IPS DF 6.9 (cell line): Measurements from ENCODE around the gene KRT83.
"Not testable (repeated sequence)": the region's sequence is repeated elsewhere in the genome, so short reads cannot be mapped to it uniquely, and the experiment has no call there.

Experiments used
- DNase-seq: peaks from one replicate; pipeline ENCODE4 v3.0.0-alpha.2; 2013; ENCODE audit warnings: low read depth, low spot score
- H3K27ac ChIP-seq: one replicate; pipeline ENCODE4 v1.5.1; 2013; ENCODE audit warnings: low read length, control low read depth
- H3K27me3 ChIP-seq: 2 replicates; pipeline ENCODE4 v1.6.1; 2013; ENCODE audit warnings: mild to moderate bottlenecking, low read length; ENCODE audit not compliant: control insufficient read depth, insufficient read depth
- H3K36me3 ChIP-seq: 2 replicates; pipeline ENCODE4 v1.6.1; 2013; ENCODE audit warnings: low read length; ENCODE audit not compliant: control insufficient read depth, insufficient read depth
- H3K4me1 ChIP-seq: 2 replicates; pipeline ENCODE4 v1.6.1; 2013; ENCODE audit warnings: low read length; ENCODE audit not compliant: control insufficient read depth, insufficient read depth
- H3K4me3 ChIP-seq: 2 replicates; pipeline ENCODE4 v1.5.1; 2013; ENCODE audit warnings: mild to moderate bottlenecking, low read length
- H3K9me3 ChIP-seq: 2 replicates; pipeline ENCODE4 v1.6.1; 2013; ENCODE audit warnings: low read length, inconsistent platforms; ENCODE audit not compliant: control insufficient read depth, insufficient read depth
- WGBS: extraction: QIAGEN DNeasy Blood & Tissue Kit; methylation state at CpG from one replicate; pipeline ENCODE4 v1.1.7; 2013; ENCODE audit warnings: mixed read lengths, missing lambda C conversion rate; ENCODE audit not compliant: insufficient read length, insufficient coverage; 5-methylcytosine and 5-hydroxymethylcytosine counted together

The KRT83 gene

GRCh38 chr12:52318241-52318990 is 2.8 kb downstream of the KRT83 start:
- no peaks in the 10 kb centered on the region for H3K4me1 ChIP-seq
- no CpG with 5 or more reads among the region's 11 CpGs for WGBS
- H3K36me3 ChIP-seq = no peaks in the 10 kb centered on the region
- no peaks in the 10 kb centered on the region for H3K27me3 ChIP-seq
- no peak overlapping the region for H3K27ac ChIP-seq
- no peak for DNase-seq
- H3K9me3 ChIP-seq = no peaks in the 10 kb centered on the region
- H3K4me3 ChIP-seq = no peak overlapping the region

GRCh38 chr12:52317468-52318052 is 3.6 kb downstream of the KRT83 start:
- WGBS = no CpG with 5 or more reads among the region's 12 CpGs

GRCh38 chr12:52316701-52317100 is 4.5 kb downstream of the KRT83 start:
- Histone ChIP-seq H3K9me3 (no peaks in the 10 kb centered on the region), H3K36me3 (no peaks in the 10 kb centered on the region), H3K27me3 (no peaks in the 10 kb centered on the region), H3K4me1 (no peaks in the 10 kb centered on the region), H3K27ac (no peak overlapping the region), H3K4me3 (no peak overlapping the region)
- WGBS = no CpG with 5 or more reads among the region's 11 CpGs
- DNase-seq = no peak

More at GRCh38 chr12:52317468-52318052, 3.6 kb downstream of the KRT83 start:
- Histone ChIP-seq H3K4me1 (no peaks in the 10 kb centered on the region), H3K27me3 (no peaks in the 10 kb centered on the region), H3K36me3 (no peaks in the 10 kb centered on the region), H3K4me3 (no peak overlapping the region), H3K9me3 (no peaks in the 10 kb centered on the region), H3K27ac (no peak overlapping the region)
- no peak for DNase-seq

- Histone ChIP-seq H3K36me3 (no peaks in the 10 kb centered on the region), H3K9me3 (no peaks in the 10 kb centered on the region), H3K27ac (no peak overlapping the region), H3K4me1 (no peaks in the 10 kb centered on the region), H3K4me3 (no peak overlapping the region), H3K27me3 (no peaks in the 10 kb centered on the region)
- no CpG with 5 or more reads among the region's 9 CpGs for WGBS
- no peak for DNase-seq
Measured at GRCh38 chr12:52316290-52316689, 4.9 kb downstream of the KRT83 start.

- DNase-seq, H3K27me3 ChIP-seq, H3K27ac ChIP-seq, H3K36me3 ChIP-seq, H3K4me3 ChIP-seq, H3K9me3 ChIP-seq, H3K4me1 ChIP-seq: not testable (repeated sequence)
- no CpG with 5 or more reads among the region's 9 CpGs for WGBS
Measured at GRCh38 chr12:52315721-52316120, 5.5 kb downstream of the KRT83 start.

GRCh38 chr12:52314511-52314910 is 6.7 kb downstream of the KRT83 start:
- H3K9me3 ChIP-seq = no peaks in the 10 kb centered on the region
- no peaks in the 10 kb centered on the region for H3K4me1 ChIP-seq
- no peak for DNase-seq
- no CpG with 5 or more reads among the region's 13 CpGs for WGBS
- no peaks in the 10 kb centered on the region for H3K36me3 ChIP-seq
- H3K27me3 ChIP-seq = peaks cover 2% of the 10 kb centered on the region; the same call in 1 of the 2 replicates
- H3K4me3 ChIP-seq = no peak overlapping the region
- no peak overlapping the region for H3K27ac ChIP-seq

GRCh38 chr12:52313926-52314325 is 7.3 kb downstream of the KRT83 start:
- DNase-seq = no peak
- Histone ChIP-seq H3K4me1 (no peaks in the 10 kb centered on the region; the same call in 1 of the 2 replicates), H3K27ac (no peak overlapping the region), H3K27me3 (peaks cover 7% of the 10 kb centered on the region), H3K36me3 (no peaks in the 10 kb centered on the region), H3K9me3 (no peaks in the 10 kb centered on the region), H3K4me3 (no peak overlapping the region)
- WGBS = no CpG with 5 or more reads among the region's 9 CpGs

GRCh38 chr12:52313461-52313860 is 7.7 kb downstream of the KRT83 start:
- no peaks in the 10 kb centered on the region for H3K36me3 ChIP-seq
- H3K9me3 ChIP-seq = no peaks in the 10 kb centered on the region
- no peak overlapping the region for H3K4me3 ChIP-seq
- WGBS = no CpG with 5 or more reads among the region's 3 CpGs
- H3K27ac ChIP-seq = no peak overlapping the region
- H3K4me1 ChIP-seq = no peaks in the 10 kb centered on the region; the same call in 1 of the 2 replicates
- peaks cover 10% of the 10 kb centered on the region for H3K27me3 ChIP-seq
- DNase-seq = no peak

GRCh38 chr12:52312086-52312485 is 9.1 kb downstream of the KRT83 start:
- no peak for DNase-seq
- no CpG with 5 or more reads among the region's 4 CpGs for WGBS
- Histone ChIP-seq H3K27me3 (peaks cover 20% of the 10 kb centered on the region), H3K4me3 (no peak overlapping the region), H3K36me3 (no peaks in the 10 kb centered on the region), H3K9me3 (no peaks in the 10 kb centered on the region), H3K4me1 (no peaks in the 10 kb centered on the region; the same call in none of the 2 replicates), H3K27ac (no peak overlapping the region)

GRCh38 chr12:52311285-52311648 is 9.9 kb downstream of the KRT83 start:
- WGBS = no CpG with 5 or more reads among the region's 3 CpGs
- no peak for DNase-seq
- no peaks in the 10 kb centered on the region for H3K9me3 ChIP-seq
- H3K36me3 ChIP-seq = no peaks in the 10 kb centered on the region
- H3K27ac ChIP-seq = no peak overlapping the region
- H3K4me1 ChIP-seq = no peaks in the 10 kb centered on the region; the same call in none of the 2 replicates
- H3K27me3 ChIP-seq = peaks cover 20% of the 10 kb centered on the region
- H3K4me3 ChIP-seq = no peak overlapping the region
